Immature natural killer cell (primary cell): ENCODE results near the gene CELF4. TPM values are rescaled to one million over a fixed set of nuclear protein-coding genes. Genes with fewer than 3 reads are reported as not detected.

Source experiments
- DNase-seq, 3 donors: peaks; one replicate each; pipeline ENCODE4 v3.0.0; 2022; ENCODE audit warnings: mixed read lengths in 1 of 3
- H3K27ac Mint-ChIP-seq, 6 donors: one replicate each; pipeline ENCODE4 v1.8.0; 2020; ENCODE audit warnings: mixed read lengths in 6 of 6, mild to moderate bottlenecking in 5 of 6, inconsistent platforms in 4 of 6, moderate library complexity in 3 of 6
- H3K27me3 Mint-ChIP-seq, 3 donors: one replicate each; pipeline ENCODE4 v1.8.0; 2020 to 2021; ENCODE audit warnings: low read depth in 3 of 3, mild to moderate bottlenecking in 3 of 3, mixed read lengths in 3 of 3, moderate library complexity in 3 of 3, inconsistent platforms in 1 of 3
- H3K36me3 Mint-ChIP-seq, 3 donors: one replicate each; pipeline ENCODE4 v1.8.0; 2020; ENCODE audit warnings: mixed read lengths in 3 of 3, inconsistent platforms in 2 of 3, mild to moderate bottlenecking in 2 of 3
- H3K4me1 Mint-ChIP-seq, 2 donors: one replicate each; pipeline ENCODE4 v1.8.0; 2020; ENCODE audit warnings: inconsistent platforms in 2 of 2, mild to moderate bottlenecking in 2 of 2, mixed read lengths in 2 of 2, moderate library complexity in 1 of 2
- H3K4me3 Mint-ChIP-seq, 5 donors: one replicate each; pipeline ENCODE4 v1.8.0; 2020; ENCODE audit warnings: mild to moderate bottlenecking in 5 of 5, mixed read lengths in 5 of 5, inconsistent platforms in 3 of 5, moderate library complexity in 3 of 5
- H3K9me3 Mint-ChIP-seq, 6 donors: one replicate each; pipeline ENCODE4 v1.8.0; 2020; ENCODE audit warnings: mild to moderate bottlenecking in 6 of 6, mixed read lengths in 6 of 6, inconsistent platforms in 4 of 6, moderate library complexity in 3 of 6
- polyA plus RNA-seq, 3 donors: library from polyadenylated mRNA; unstranded; fragments of 300-500 nt; fragmentation: Illumina TruSeq; gene quantifications; one replicate each; pipeline ENCODE4 v1.2.3, GENCODE V29; 2021

Gene CELF4
- polyA plus RNA-seq, 3 donors from 2014 or later = 0.07 to 0.13 TPM; not detected in 1

DNA sequence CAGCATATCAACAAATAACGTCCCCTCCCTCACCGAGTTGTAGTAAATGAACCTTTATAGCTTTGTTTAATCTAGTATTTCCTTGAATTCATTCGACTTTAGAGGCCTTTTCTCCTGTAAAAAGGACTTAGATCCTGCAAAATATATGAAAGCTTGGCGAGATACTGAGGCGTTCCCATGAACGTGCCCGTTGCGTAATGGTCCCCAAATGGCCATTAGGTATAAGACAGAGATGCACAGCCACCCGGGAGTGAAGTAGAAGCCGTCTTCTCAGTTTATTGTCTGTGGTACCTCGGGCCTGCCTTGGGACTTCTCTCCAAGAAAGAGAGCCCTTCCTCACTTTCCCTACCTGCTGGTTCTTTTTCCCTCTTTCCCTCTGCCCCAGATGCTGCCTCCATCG, 310.6 kb downstream of the CELF4 start:
- peaks cover 0 to 4% (median 0%) of the 10 kb centered on the region in 6 donors for H3K9me3 Mint-ChIP-seq
- peak overlapping the region in 4 of 5 donors; percentile 37 to 72 (median 40) for H3K4me3 Mint-ChIP-seq
- H3K27ac Mint-ChIP-seq = no peak overlapping the region
- DNase-seq = no peak
- H3K27me3 Mint-ChIP-seq = peaks cover 4 to 31% (median 5%) of the 10 kb centered on the region in 3 donors
- H3K4me1 Mint-ChIP-seq = peaks cover 0 to 4% of the 10 kb centered on the region in 2 donors
- H3K36me3 Mint-ChIP-seq = peaks cover 0 to 8% (median 0%) of the 10 kb centered on the region in 3 donors

DNA sequence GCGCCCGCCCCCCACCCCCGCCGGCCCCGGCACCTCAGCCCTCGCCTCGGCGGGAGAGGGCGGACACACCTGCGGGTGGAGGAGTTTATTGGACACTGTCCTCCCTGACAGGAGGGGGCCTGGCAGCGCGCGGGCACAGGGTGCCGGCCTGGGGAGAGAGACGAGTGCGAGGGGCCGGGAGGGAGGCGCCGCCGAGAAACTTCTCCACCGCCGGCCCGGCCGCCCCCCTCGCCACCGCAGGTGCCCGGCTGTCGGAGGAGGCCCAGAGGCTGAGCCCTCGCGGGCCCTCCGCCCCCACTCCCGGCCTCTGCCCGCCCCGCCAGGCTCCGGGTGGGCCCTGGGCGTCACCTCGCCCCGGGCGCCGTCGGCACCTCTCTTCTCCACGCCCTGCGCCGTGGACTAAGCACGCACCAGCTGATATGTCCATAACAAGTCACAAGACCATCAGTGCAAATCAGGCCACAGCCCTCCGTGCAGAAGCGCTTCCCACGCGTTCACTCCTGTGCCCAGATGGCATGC, 311.3 kb downstream of the CELF4 start:
- Mint-ChIP-seq H3K9me3 (peaks cover 0 to 4% (median 0%) of the 10 kb centered on the region in 6 donors), H3K27ac (no peak overlapping the region), H3K4me1 (peaks cover 0 to 4% of the 10 kb centered on the region in 2 donors), H3K4me3 (peak overlapping the region in 4 of 5 donors; percentile 29 to 72 (median 43)), H3K36me3 (peaks cover 0 to 8% (median 0%) of the 10 kb centered on the region in 3 donors), H3K27me3 (peaks cover 5 to 31% (median 6%) of the 10 kb centered on the region in 3 donors)
- DNase-seq = no peak

GRCh38 chr18:37253394-37254235, 312.0 kb downstream of the CELF4 start:
- H3K36me3 Mint-ChIP-seq = peaks cover 0 to 8% (median 0%) of the 10 kb centered on the region in 3 donors
- H3K27me3 Mint-ChIP-seq = peaks cover 5 to 31% (median 7%) of the 10 kb centered on the region in 3 donors
- DNase-seq = no peak
- peaks cover 0 to 4% of the 10 kb centered on the region in 2 donors for H3K4me1 Mint-ChIP-seq
- peaks cover 0 to 4% (median 0%) of the 10 kb centered on the region in 6 donors for H3K9me3 Mint-ChIP-seq
- no peak overlapping the region for H3K4me3 Mint-ChIP-seq
- no peak overlapping the region for H3K27ac Mint-ChIP-seq

GRCh38 chr18:37252854-37253393, 312.7 kb downstream of the CELF4 start:
- Mint-ChIP-seq H3K9me3 (peaks cover 0 to 4% (median 0%) of the 10 kb centered on the region in 6 donors), H3K4me1 (peaks cover 0 to 4% of the 10 kb centered on the region in 2 donors), H3K4me3 (peak overlapping the region; percentile 30 to 70 (median 47)), H3K36me3 (peaks cover 0 to 8% (median 0%) of the 10 kb centered on the region in 3 donors), H3K27me3 (peaks cover 5 to 29% (median 7%) of the 10 kb centered on the region in 3 donors), H3K27ac (no peak overlapping the region)
- DNase-seq = no peak

GRCh38 chr18:37252342-37252741, 313.3 kb downstream of the CELF4 start:
- peaks cover 0 to 8% (median 0%) of the 10 kb centered on the region in 3 donors for H3K36me3 Mint-ChIP-seq
- DNase-seq = no peak
- peak overlapping the region in 4 of 5 donors; percentile 42 to 70 (median 48) for H3K4me3 Mint-ChIP-seq
- H3K27me3 Mint-ChIP-seq = peaks cover 5 to 29% (median 7%) of the 10 kb centered on the region in 3 donors
- peaks cover 0 to 4% of the 10 kb centered on the region in 2 donors for H3K4me1 Mint-ChIP-seq
- H3K27ac Mint-ChIP-seq = no peak overlapping the region
- H3K9me3 Mint-ChIP-seq = peaks cover 0 to 4% (median 0%) of the 10 kb centered on the region in 6 donors

DNA sequence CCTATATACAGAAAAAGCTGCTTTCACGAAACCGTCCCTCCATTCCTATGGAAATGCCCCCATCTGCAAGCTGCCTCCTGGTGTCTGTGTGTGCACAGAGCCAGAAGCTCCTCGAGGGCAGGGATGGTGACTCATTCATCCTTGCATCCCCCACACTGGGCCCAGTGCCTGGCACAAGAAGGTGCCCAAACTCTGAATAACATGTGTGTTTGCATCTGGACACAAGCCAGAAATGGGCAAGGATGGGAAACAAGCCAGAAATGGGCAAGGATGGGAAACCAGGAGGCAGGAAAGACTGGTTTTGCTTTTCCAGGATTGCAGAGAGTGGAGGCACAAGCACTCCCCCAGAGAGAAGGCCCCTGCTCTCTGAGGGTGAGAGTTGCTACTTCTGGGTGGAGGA, 313.9 kb downstream of the CELF4 start:
- Mint-ChIP-seq H3K27me3 (peaks cover 8 to 30% (median 8%) of the 10 kb centered on the region in 3 donors), H3K36me3 (peaks cover 0 to 8% (median 0%) of the 10 kb centered on the region in 3 donors), H3K9me3 (peaks cover 0 to 4% (median 1%) of the 10 kb centered on the region in 6 donors), H3K27ac (no peak overlapping the region), H3K4me1 (peaks cover 0 to 4% of the 10 kb centered on the region in 2 donors), H3K4me3 (peak overlapping the region in 1 of 5 donors; percentile 25)
- no peak for DNase-seq

DNA sequence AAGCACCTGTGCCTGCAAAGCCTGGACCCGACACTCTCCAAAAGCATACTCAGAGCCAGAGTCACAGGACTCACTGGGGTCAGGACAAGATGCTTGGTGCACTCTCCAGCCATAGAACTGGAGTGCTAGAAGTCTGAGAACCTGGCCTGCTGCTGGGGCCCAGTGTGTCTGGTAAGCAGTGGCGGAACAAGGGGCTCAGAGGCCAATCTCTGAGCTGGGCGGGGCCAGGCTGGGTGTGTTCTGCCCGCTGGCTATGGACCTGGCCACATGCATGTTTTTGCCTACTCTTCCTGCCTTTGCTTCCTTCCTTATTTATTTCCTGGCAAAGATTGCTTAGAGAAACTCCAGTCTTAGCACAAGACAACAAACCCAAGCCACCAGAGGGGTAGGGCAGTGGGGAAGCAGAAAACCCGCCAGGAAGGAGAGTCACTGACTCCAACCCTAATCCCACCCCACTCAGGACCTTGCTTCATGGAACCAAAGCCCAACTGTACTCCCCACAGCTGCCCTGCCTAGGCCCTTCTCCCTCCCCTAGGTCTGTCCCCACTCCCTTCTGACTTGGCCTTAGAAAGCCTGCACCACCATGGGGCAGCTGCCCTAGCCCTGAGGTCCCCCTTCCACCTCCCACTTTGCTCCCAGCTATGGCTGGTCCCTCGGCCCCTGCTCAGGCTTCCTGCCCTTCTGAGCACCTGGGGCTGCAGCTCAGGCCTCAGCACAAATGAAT, 315.5 kb downstream of the CELF4 start:
- DNase-seq = no peak
- no peak overlapping the region for H3K4me3 Mint-ChIP-seq
- H3K9me3 Mint-ChIP-seq = peaks cover 0 to 12% (median 2%) of the 10 kb centered on the region in 6 donors
- H3K36me3 Mint-ChIP-seq = peaks cover 0 to 5% (median 0%) of the 10 kb centered on the region in 3 donors
- H3K4me1 Mint-ChIP-seq = peaks cover 0 to 4% of the 10 kb centered on the region in 2 donors
- no peak overlapping the region for H3K27ac Mint-ChIP-seq
- H3K27me3 Mint-ChIP-seq = peaks cover 11 to 23% (median 11%) of the 10 kb centered on the region in 3 donors

- no peak for DNase-seq
- H3K4me1 Mint-ChIP-seq = peaks cover 0 to 2% of the 10 kb centered on the region in 2 donors
- H3K27me3 Mint-ChIP-seq = peaks cover 11 to 21% (median 13%) of the 10 kb centered on the region in 3 donors
- peaks cover 0 to 16% (median 4%) of the 10 kb centered on the region in 6 donors for H3K9me3 Mint-ChIP-seq
- H3K27ac Mint-ChIP-seq = no peak overlapping the region
- H3K4me3 Mint-ChIP-seq = no peak overlapping the region
- peaks cover 0 to 4% (median 0%) of the 10 kb centered on the region in 3 donors for H3K36me3 Mint-ChIP-seq
Observed at GRCh38 chr18:37249171-37249886, 316.3 kb downstream of the CELF4 start.

DNA sequence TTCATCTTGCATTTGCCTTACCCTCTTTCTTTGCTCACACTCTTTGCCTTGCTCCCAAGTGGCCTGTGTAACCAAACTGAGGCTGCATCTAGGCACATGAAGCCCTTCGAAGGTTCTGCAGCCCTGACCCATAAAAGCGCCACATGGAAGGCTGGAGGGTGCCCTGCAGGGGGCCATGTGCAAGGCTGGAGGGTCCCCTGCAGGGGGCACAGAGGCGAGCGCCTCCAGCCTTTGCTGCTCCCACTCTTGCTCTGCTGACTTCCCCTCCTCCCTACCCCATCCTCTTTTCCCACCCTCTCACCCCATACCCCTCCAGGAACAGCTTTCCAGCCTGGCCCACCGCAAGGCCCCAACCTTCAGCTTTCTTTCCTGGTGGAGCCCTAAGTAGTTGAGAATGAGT, 317.3 kb downstream of the CELF4 start:
- no peak for DNase-seq
- Mint-ChIP-seq H3K36me3 (peaks cover 0 to 4% (median 0%) of the 10 kb centered on the region in 3 donors), H3K4me1 (peaks cover 0 to 2% of the 10 kb centered on the region in 2 donors), H3K27me3 (peaks cover 14 to 27% (median 17%) of the 10 kb centered on the region in 3 donors), H3K27ac (no peak overlapping the region), H3K4me3 (no peak overlapping the region), H3K9me3 (peaks cover 0 to 20% (median 4%) of the 10 kb centered on the region in 6 donors)

- Mint-ChIP-seq H3K4me3 (no peak overlapping the region), H3K36me3 (peaks cover 0 to 4% (median 0%) of the 10 kb centered on the region in 3 donors), H3K27ac (no peak overlapping the region), H3K9me3 (peaks cover 0 to 20% (median 4%) of the 10 kb centered on the region in 6 donors), H3K4me1 (peaks cover 0 to 2% of the 10 kb centered on the region in 2 donors), H3K27me3 (peaks cover 15 to 27% (median 20%) of the 10 kb centered on the region in 3 donors)
- DNase-seq = no peak
Observed at GRCh38 chr18:37247497-37248161, 318.0 kb downstream of the CELF4 start.

DNA sequence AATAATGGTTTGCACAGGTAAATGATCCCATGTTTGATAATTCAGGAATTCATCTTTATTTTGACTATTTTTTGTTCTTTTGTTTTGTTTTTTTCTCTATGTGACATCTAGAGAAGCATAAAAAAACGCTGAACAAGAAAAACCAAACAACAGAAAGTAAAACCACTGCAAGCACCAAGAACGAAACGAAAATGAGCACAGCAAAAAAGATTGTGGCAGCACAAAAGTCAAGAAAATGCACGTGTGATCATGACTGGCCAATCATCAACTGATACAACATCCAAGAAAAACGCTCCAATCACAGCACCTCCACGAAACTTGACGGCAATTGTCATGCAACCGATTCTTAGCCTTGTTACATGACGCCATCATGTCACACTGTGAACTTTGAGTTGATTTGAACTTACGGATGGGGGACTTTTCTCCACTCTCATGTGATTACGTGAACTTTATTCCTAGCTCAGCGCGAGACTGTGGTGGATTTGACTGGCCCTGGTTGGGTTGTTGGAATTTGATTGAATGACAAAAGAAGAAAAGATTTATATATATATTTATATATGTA, 318.7 kb downstream of the CELF4 start:
- no peak for DNase-seq
- peaks cover 0 to 20% (median 4%) of the 10 kb centered on the region in 6 donors for H3K9me3 Mint-ChIP-seq
- peaks cover 0 to 4% (median 0%) of the 10 kb centered on the region in 3 donors for H3K36me3 Mint-ChIP-seq
- H3K4me1 Mint-ChIP-seq = peaks cover 0 to 2% of the 10 kb centered on the region in 2 donors
- peaks cover 14 to 26% (median 15%) of the 10 kb centered on the region in 3 donors for H3K27me3 Mint-ChIP-seq
- H3K4me3 Mint-ChIP-seq = no peak overlapping the region
- no peak overlapping the region for H3K27ac Mint-ChIP-seq

GRCh38 chr18:37244618-37245017, 321.0 kb downstream of the CELF4 start:
- no peak for DNase-seq
- Mint-ChIP-seq H3K4me1 (peaks cover 0 to 2% of the 10 kb centered on the region in 2 donors), H3K9me3 (peaks cover 0 to 20% (median 5%) of the 10 kb centered on the region in 6 donors), H3K27me3 (peaks cover 15 to 19% (median 18%) of the 10 kb centered on the region in 3 donors), H3K36me3 (peaks cover 0 to 4% (median 0%) of the 10 kb centered on the region in 3 donors), H3K4me3 (no peak overlapping the region), H3K27ac (no peak overlapping the region)
